Upper lobe of right lung (tissue), 1 donor: ENCODE measurements around the gene GLS. TPM values are rescaled to one million over a fixed set of nuclear protein-coding genes. Genes with fewer than 3 reads are reported as not detected.

Source experiments
- ATAC-seq: fragments of 200-7000 bp; cut with Tn5 transposase; one replicate; pipeline ENCODE4 v1.9.1; 2020; ENCODE audit warnings: mild to moderate bottlenecking, moderate library complexity
- DNase-seq: peaks from one replicate; pipeline ENCODE4 v3.0.0-alpha.2; 2020
- H3K27ac ChIP-seq: fragments of 200-600 bp; one replicate; pipeline ENCODE4 v1.8.0; 2022
- H3K27me3 ChIP-seq: fragments of 200-600 bp; one replicate; pipeline ENCODE4 v1.8.0; 2022; ENCODE audit warnings: mild to moderate bottlenecking
- H3K36me3 ChIP-seq: fragments of 200-600 bp; one replicate; pipeline ENCODE4 v1.8.0; 2022
- H3K4me1 ChIP-seq: fragments of 200-600 bp; one replicate; pipeline ENCODE4 v1.8.0; 2022
- H3K4me3 ChIP-seq: fragments of 200-600 bp; one replicate; pipeline ENCODE4 v1.8.0; 2022; ENCODE audit warnings: mild to moderate bottlenecking
- H3K9me3 ChIP-seq: fragments of 200-600 bp; one replicate; pipeline ENCODE4 v1.8.0; 2022
- CTCF ChIP-seq: fragments of 200-600 bp; IDR thresholded peaks from one replicate; pipeline ENCODE4 v1.8.0; 2022; ENCODE audit warnings: antibody characterized with exemption
- intact Hi-C: fragments of 100-400 bp; cut with DNase I; formaldehyde crosslinking; loops from one replicate; pipeline ENCODE4 v1.11.0; 2022
- total RNA-seq: library from RNA; stranded (reverse); fragmentation: NEBNext Ultra II Directional; extraction: Animal tissue kit (Norgen Biotek cat#: 25700); gene quantifications from one replicate; pipeline ENCODE4 v1.2.1, GENCODE V29; 2021
- donor health status: DM: no; HTN: yes; CAD: no; lungs with severe emphysema.

GLS gene
- total RNA-seq, 1 donor from 2014 or later, result 209 TPM

GRCh38 chr2:190947141-190947540 is 66.5 kb downstream of the GLS start:
- H3K4me1 ChIP-seq, result peaks cover 30% of the 10 kb centered on the region
- no peaks in the 10 kb centered on the region for H3K9me3 ChIP-seq
- H3K27me3 ChIP-seq, result no peaks in the 10 kb centered on the region
- H3K27ac ChIP-seq, result peak overlapping the region; percentile 69
- intact Hi-C loops, result no loop called here
- ATAC-seq (peak; percentile 26), DNase-seq (no peak)
- H3K36me3 ChIP-seq, result no peaks in the 10 kb centered on the region
- no peak for TF ChIP-seq CTCF
- no peak overlapping the region for H3K4me3 ChIP-seq

GRCh38 chr2:190947711-190948251 is 67.2 kb downstream of the GLS start:
- TF ChIP-seq CTCF, result peak; percentile 16
- Histone ChIP-seq H3K4me3 (peak overlapping the region; percentile 2), H3K27ac (peak overlapping the region; percentile 69), H3K4me1 (peaks cover 30% of the 10 kb centered on the region), H3K9me3 (no peaks in the 10 kb centered on the region), H3K27me3 (no peaks in the 10 kb centered on the region), H3K36me3 (no peaks in the 10 kb centered on the region)
- peak; percentile 79 for ATAC-seq
- intact Hi-C loops, result no loop called here
- no peak for DNase-seq

- Histone ChIP-seq H3K27ac (peak overlapping the region; percentile 69), H3K4me3 (no peak overlapping the region), H3K36me3 (no peaks in the 10 kb centered on the region), H3K4me1 (peaks cover 30% of the 10 kb centered on the region), H3K27me3 (no peaks in the 10 kb centered on the region), H3K9me3 (no peaks in the 10 kb centered on the region)
- TF ChIP-seq CTCF, result no peak
- DNase-seq, result no peak
- peak; percentile 30 for ATAC-seq
- intact Hi-C loops, result no loop called here
These were observed 68.0 kb downstream of the GLS start for GRCh38 chr2:190948671-190949070.

- intact Hi-C loops, result no loop called here
- Histone ChIP-seq H3K4me1 (peaks cover 30% of the 10 kb centered on the region), H3K27me3 (no peaks in the 10 kb centered on the region), H3K9me3 (no peaks in the 10 kb centered on the region), H3K36me3 (no peaks in the 10 kb centered on the region), H3K4me3 (no peak overlapping the region), H3K27ac (no peak overlapping the region)
- TF ChIP-seq CTCF, result no peak
- ATAC-seq, result peak; percentile 7
- DNase-seq, result no peak
These were observed 70.0 kb downstream of the GLS start for GRCh38 chr2:190950566-190950991.

- Histone ChIP-seq H3K27ac (no peak overlapping the region), H3K36me3 (no peaks in the 10 kb centered on the region), H3K27me3 (no peaks in the 10 kb centered on the region), H3K9me3 (no peaks in the 10 kb centered on the region), H3K4me3 (no peak overlapping the region), H3K4me1 (peaks cover 7% of the 10 kb centered on the region)
- DNase-seq, result no peak
- no peak for TF ChIP-seq CTCF
- intact Hi-C loops, result no loop called here
- no peak for ATAC-seq
These were observed 72.6 kb downstream of the GLS start for GRCh38 chr2:190953257-190953656.
